Measurements from ENCODE around the gene OOSP1.

DNA sequence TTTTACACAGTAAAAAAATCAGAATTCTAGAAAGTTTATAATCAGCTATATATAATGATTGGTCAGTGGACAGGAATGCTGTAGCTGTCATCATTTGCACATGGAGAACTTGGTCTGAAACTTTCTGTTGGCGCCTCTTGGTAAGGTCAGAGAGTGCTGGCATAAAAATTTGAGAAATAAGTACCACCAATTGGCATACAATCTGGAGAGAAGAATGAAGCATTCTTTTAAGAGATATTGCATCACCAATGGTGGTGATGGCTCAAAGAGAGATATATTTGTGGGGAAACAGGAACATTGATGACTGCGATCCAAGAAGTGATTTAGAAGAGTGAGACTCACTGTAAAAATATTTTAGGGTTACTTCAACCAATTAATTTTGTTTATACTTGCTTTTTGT, 19.8 kb upstream of the OOSP1 start:
- TF ChIP-seq, protein P1, sequence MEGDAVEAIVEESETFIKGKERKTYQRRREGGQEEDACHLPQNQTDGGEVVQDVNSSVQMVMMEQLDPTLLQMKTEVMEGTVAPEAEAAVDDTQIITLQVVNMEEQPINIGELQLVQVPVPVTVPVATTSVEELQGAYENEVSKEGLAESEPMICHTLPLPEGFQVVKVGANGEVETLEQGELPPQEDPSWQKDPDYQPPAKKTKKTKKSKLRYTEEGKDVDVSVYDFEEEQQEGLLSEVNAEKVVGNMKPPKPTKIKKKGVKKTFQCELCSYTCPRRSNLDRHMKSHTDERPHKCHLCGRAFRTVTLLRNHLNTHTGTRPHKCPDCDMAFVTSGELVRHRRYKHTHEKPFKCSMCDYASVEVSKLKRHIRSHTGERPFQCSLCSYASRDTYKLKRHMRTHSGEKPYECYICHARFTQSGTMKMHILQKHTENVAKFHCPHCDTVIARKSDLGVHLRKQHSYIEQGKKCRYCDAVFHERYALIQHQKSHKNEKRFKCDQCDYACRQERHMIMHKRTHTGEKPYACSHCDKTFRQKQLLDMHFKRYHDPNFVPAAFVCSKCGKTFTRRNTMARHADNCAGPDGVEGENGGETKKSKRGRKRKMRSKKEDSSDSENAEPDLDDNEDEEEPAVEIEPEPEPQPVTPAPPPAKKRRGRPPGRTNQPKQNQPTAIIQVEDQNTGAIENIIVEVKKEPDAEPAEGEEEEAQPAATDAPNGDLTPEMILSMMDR (optimal IDR thresholded peaks at IDR 0.05 in 1 of 3, IDR thresholded peaks at IDR 0.05 in 1 of 3, conservative IDR thresholded peaks at IDR 0.05 in 1 of 3; ENCODE audit: extremely low read depth in 1 of 3, insufficient read depth in 2 of 3, low read length in 3 of 3): no peak
- TF ChIP-seq EZH2 (IDR thresholded peaks at IDR 0.05; ENCODE audit: low read length): no peak

Measured in keratinocyte (primary cell).